Activated CD4-positive, alpha-beta T cell treated with anti-CD3 and anti-CD28 coated beads for 4 hours (primary cell): ENCODE data around the gene FLT4.
"Not testable (repeated sequence)": the region's sequence is repeated elsewhere in the genome, so short reads cannot be mapped to it uniquely, and the experiment has no call there.

ENCODE experiments used
- DNase-seq, 2 donors: peaks; one replicate each; pipeline ENCODE4 v3.0.0-alpha.2; 2020

FLT4 gene

GRCh38 chr5:180649297-180650039 lies at the start of gene FLT4:
Gene FLT4 (minus strand): TSS chr5:180649600. CDS start chr5:180649545, 55 bp downstream.
- DNase-seq: no peak

GRCh38 chr5:180699042-180699441 lies 49.6 kb upstream of the FLT4 start:
- no peak for DNase-seq

GRCh38 chr5:180696116-180696515 lies 46.7 kb upstream of the FLT4 start:
- DNase-seq: no peak

- DNase-seq: no peak
Observed at GRCh38 chr5:180692429-180692828, 43.0 kb upstream of the FLT4 start.

GRCh38 chr5:180691046-180691445 lies 41.6 kb upstream of the FLT4 start:
- DNase-seq: no peak

GRCh38 chr5:180690562-180690961 lies 41.2 kb upstream of the FLT4 start:
- no peak for DNase-seq

GRCh38 chr5:180689775-180690174 lies 40.4 kb upstream of the FLT4 start:
- no peak for DNase-seq

GRCh38 chr5:180689071-180689694 lies 39.8 kb upstream of the FLT4 start:
- DNase-seq: peak; percentile 28 to 32

GRCh38 chr5:180688330-180689070 lies 39.1 kb upstream of the FLT4 start:
- DNase-seq: peak; percentile 17 to 34

GRCh38 chr5:180686799-180687198 lies 37.4 kb upstream of the FLT4 start:
- DNase-seq: not testable (repeated sequence)

- no peak for DNase-seq
Observed at GRCh38 chr5:180684623-180685161, 35.3 kb upstream of the FLT4 start.

GRCh38 chr5:180683220-180683922 lies 34.0 kb upstream of the FLT4 start:
- no peak for DNase-seq

- no peak for DNase-seq
Observed at GRCh38 chr5:180682560-180682959, 33.2 kb upstream of the FLT4 start.

GRCh38 chr5:180682008-180682407 lies 32.6 kb upstream of the FLT4 start:
- DNase-seq: not testable (repeated sequence)

- not testable (repeated sequence) for DNase-seq
Observed at GRCh38 chr5:180678319-180678718, 28.9 kb upstream of the FLT4 start.

GRCh38 chr5:180675036-180675635 lies 25.7 kb upstream of the FLT4 start:
- no peak for DNase-seq

- not testable (repeated sequence) for DNase-seq
Observed at GRCh38 chr5:180674090-180674475, 24.7 kb upstream of the FLT4 start.

- DNase-seq: no peak
Observed at GRCh38 chr5:180673371-180674089, 24.1 kb upstream of the FLT4 start.

GRCh38 chr5:180671958-180672524 lies 22.6 kb upstream of the FLT4 start:
- not testable (repeated sequence) for DNase-seq

- DNase-seq: peak; percentile 45 to 49
Observed at GRCh38 chr5:180670586-180671359, 21.4 kb upstream of the FLT4 start.

- DNase-seq: no peak
Observed at GRCh38 chr5:180670157-180670556, 20.8 kb upstream of the FLT4 start.
